ENCODE measurements around the gene LHFPL6. TPM values are rescaled to one million over a fixed set of nuclear protein-coding genes. Genes with fewer than 3 reads are reported as not detected.

LHFPL6 gene
- total RNA-seq, 3 donors from 2014 or later: 4.9 to 26.1 (median 8.3) TPM

- Histone ChIP-seq H3K4me1 (ENCODE audit: low read depth) (no peaks in the 10 kb centered on the region), H3K36me3 (ENCODE audit: low read depth) (no peaks in the 10 kb centered on the region), H3K9me3 (no peaks in the 10 kb centered on the region), H3K4me3 (no peak overlapping the region)
- ATAC-seq (no peak), DNase-seq (no peak)
- intact Hi-C loops (cut with DNase I, micrococcal nuclease): no loop called here
- TF ChIP-seq, protein P1, sequence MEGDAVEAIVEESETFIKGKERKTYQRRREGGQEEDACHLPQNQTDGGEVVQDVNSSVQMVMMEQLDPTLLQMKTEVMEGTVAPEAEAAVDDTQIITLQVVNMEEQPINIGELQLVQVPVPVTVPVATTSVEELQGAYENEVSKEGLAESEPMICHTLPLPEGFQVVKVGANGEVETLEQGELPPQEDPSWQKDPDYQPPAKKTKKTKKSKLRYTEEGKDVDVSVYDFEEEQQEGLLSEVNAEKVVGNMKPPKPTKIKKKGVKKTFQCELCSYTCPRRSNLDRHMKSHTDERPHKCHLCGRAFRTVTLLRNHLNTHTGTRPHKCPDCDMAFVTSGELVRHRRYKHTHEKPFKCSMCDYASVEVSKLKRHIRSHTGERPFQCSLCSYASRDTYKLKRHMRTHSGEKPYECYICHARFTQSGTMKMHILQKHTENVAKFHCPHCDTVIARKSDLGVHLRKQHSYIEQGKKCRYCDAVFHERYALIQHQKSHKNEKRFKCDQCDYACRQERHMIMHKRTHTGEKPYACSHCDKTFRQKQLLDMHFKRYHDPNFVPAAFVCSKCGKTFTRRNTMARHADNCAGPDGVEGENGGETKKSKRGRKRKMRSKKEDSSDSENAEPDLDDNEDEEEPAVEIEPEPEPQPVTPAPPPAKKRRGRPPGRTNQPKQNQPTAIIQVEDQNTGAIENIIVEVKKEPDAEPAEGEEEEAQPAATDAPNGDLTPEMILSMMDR (IDR thresholded peaks at IDR 0.05): no peak
Observed at GRCh38 chr13:39376076-39376475, 226.9 kb downstream of the LHFPL6 start.

DNA sequence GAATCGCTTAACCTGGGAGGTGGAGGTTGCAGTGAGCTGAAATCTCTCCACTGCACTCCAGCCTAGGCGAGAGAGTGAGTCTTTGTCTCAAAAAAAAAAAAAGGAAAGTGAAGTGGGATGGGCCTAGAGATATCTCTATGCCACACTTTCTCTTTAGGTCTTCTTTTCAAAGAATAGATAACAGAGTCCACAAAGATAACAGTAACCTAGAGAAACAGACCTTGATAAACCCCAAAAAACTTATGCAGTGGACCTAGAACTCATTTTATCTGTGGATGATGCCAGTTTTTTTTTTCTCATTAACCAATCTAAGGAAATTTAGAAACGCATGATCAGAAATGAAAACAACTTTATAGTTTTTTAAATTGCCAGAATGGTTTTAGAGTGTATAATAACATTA is 227.4 kb downstream of the LHFPL6 start:
- ATAC-seq (no peak), DNase-seq (no peak)
- intact Hi-C loops (cut with DNase I, micrococcal nuclease): no loop called here
- TF ChIP-seq, protein P1 (IDR thresholded peaks at IDR 0.05): no peak
- no peaks in the 10 kb centered on the region for H3K36me3 ChIP-seq (ENCODE audit: low read depth)
- H3K4me1 ChIP-seq (ENCODE audit: low read depth): no peaks in the 10 kb centered on the region
- H3K9me3 ChIP-seq: no peaks in the 10 kb centered on the region
- H3K4me3 ChIP-seq: no peak overlapping the region

GRCh38 chr13:39374741-39375189 is 228.2 kb downstream of the LHFPL6 start:
- ATAC-seq: no peak
- no peak for DNase-seq
- H3K9me3 ChIP-seq: no peaks in the 10 kb centered on the region
- TF ChIP-seq, protein P1 (IDR thresholded peaks at IDR 0.05): no peak
- no peaks in the 10 kb centered on the region for H3K36me3 ChIP-seq (ENCODE audit: low read depth)
- H3K4me3 ChIP-seq: no peak overlapping the region
- intact Hi-C loops (cut with DNase I, micrococcal nuclease): no loop called here
- no peaks in the 10 kb centered on the region for H3K4me1 ChIP-seq (ENCODE audit: low read depth)

GRCh38 chr13:39373145-39373544 is 229.8 kb downstream of the LHFPL6 start:
- no peak for DNase-seq
- TF ChIP-seq, protein P1 (IDR thresholded peaks at IDR 0.05): no peak
- no peaks in the 10 kb centered on the region for H3K9me3 ChIP-seq
- H3K4me1 ChIP-seq (ENCODE audit: low read depth): no peaks in the 10 kb centered on the region
- no peaks in the 10 kb centered on the region for H3K36me3 ChIP-seq (ENCODE audit: low read depth)
- intact Hi-C loops (cut with DNase I, micrococcal nuclease): no loop called here
- no peak for ATAC-seq
- H3K4me3 ChIP-seq: no peak overlapping the region

- intact Hi-C loops (cut with DNase I, micrococcal nuclease): no loop called here
- H3K4me1 ChIP-seq (ENCODE audit: low read depth): no peaks in the 10 kb centered on the region
- TF ChIP-seq, protein P1 (IDR thresholded peaks at IDR 0.05): no peak
- H3K36me3 ChIP-seq (ENCODE audit: low read depth): no peaks in the 10 kb centered on the region
- H3K9me3 ChIP-seq: no peaks in the 10 kb centered on the region
- ATAC-seq (no peak), DNase-seq (no peak)
- H3K4me3 ChIP-seq: no peak overlapping the region
Observed at GRCh38 chr13:39371706-39372105, 231.3 kb downstream of the LHFPL6 start.

DNA sequence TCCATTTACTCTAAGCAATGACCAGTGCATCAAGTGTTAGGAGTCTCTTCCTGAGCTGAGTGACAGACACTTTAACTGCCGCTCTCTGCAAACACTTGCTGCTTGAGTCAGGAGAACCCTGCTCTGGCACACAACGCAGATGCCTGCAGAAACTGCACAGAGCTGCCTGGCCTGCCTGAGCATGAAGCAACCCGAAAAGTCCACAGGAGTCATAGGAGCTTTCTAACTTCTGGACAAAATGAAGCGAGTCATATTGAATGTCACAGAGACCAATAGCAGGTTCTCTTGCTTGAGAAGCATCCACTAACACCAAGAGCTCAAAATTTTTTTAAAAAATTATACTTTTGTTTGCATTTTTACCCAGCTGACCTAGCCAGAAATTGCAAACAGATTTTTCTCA is 232.4 kb downstream of the LHFPL6 start:
- intact Hi-C loops (cut with DNase I, micrococcal nuclease): no loop called here
- Histone ChIP-seq H3K4me1 (ENCODE audit: low read depth) (no peaks in the 10 kb centered on the region), H3K9me3 (no peaks in the 10 kb centered on the region), H3K4me3 (no peak overlapping the region), H3K36me3 (ENCODE audit: low read depth) (no peaks in the 10 kb centered on the region)
- no peak for ATAC-seq
- TF ChIP-seq, protein P1 (IDR thresholded peaks at IDR 0.05): no peak
- DNase-seq: no peak
